A549 (cell line): ENCODE measurements around the gene CBY1. TPM values are rescaled to one million over a fixed set of nuclear protein-coding genes. Genes with fewer than 3 reads are reported as not detected.

ENCODE experiments used
- ATAC-seq, 2 experiments: fragments of 200-7000 bp in 1 of 2; fragments of >200 bp in 1 of 2; cut with Nextera tagmentation in 1 of 2; cut with Tn5 transposase in 1 of 2; 3 replicates each; pipeline versions ENCODE4 v1.8.0 to v1.9.1; 2018 to 2020; ENCODE audit warnings: mild to moderate bottlenecking in 1 of 2, moderate library complexity in 1 of 2
- CTCF ChIA-PET: fragments of 300-600 bp; sonication (Branson Sonifier 250); formaldehyde crosslinking; extraction: SDS; loops from one replicate; lab custom pipeline; 2021; ENCODE audit warnings: antibody characterized with exemption, inconsistent platforms; lab: Yijun Ruan, JAX
- POLR2A ChIA-PET: fragments of 350-600 bp; formaldehyde crosslinking; extraction: SDS; loops from one replicate; lab custom pipeline; 2021; ENCODE audit warnings: antibody characterized with exemption, inconsistent platforms; lab: Yijun Ruan, JAX
- DNase-seq, 2 experiments: peaks; one replicate each; pipeline versions ENCODE4 v3.0.0 to v3.0.0-alpha.2; 2011 to 2016; ENCODE audit warnings: low read depth in 1 of 2, low spot score in 1 of 2
- FAIRE-seq: peaks from 2 replicates; lab custom pipeline; 2011; peaks lifted over from hg19 to GRCh38; lab: Jason Lieb, UNC
- H3K27ac ChIP-seq, 2 experiments: fragments of >200 bp; sonication (Bioruptor Twin); formaldehyde crosslinking; 3 replicates each; pipeline ENCODE4 v1.5.1; 2016 to 2017
- H3K4me1 ChIP-seq: fragments of >200 bp; sonication (Bioruptor Twin); formaldehyde crosslinking; 3 replicates; pipeline ENCODE4 v1.6.1; 2016
- H3K4me2 ChIP-seq: fragments of >200 bp; sonication (Bioruptor Twin); formaldehyde crosslinking; 3 replicates; pipeline ENCODE4 v1.6.1; 2016
- H3K4me3 ChIP-seq: fragments of >200 bp; sonication (Bioruptor Twin); formaldehyde crosslinking; 3 replicates; pipeline ENCODE4 v1.5.1; 2016
- H3K9me3 ChIP-seq: fragments of >200 bp; sonication (Bioruptor Twin); formaldehyde crosslinking; 3 replicates; pipeline ENCODE4 v1.6.1; 2016
- BHLHE40 ChIP-seq: IDR thresholded peaks from 2 replicates; pipeline ENCODE4 v1.6.1; 2012; ENCODE audit warnings: low read depth, low read length, inconsistent platforms
- CHD4 ChIP-seq: fragments of 200-600 bp; sonication (generic); IDR thresholded peaks from 2 replicates; pipeline ENCODE4 v1.6.1; 2016; ENCODE audit warnings: antibody characterized with exemption, mild to moderate bottlenecking, borderline replicate concordance
- EHMT2 ChIP-seq: fragments of 200-600 bp; sonication (generic); IDR thresholded peaks from 2 replicates; pipeline ENCODE4 v1.6.1; 2016; ENCODE audit warnings: antibody characterized with exemption, low read depth, mild to moderate bottlenecking, moderate library complexity
- FOXS1 ChIP-seq: fragments of 250-450 bp; sonication (Bioruptor Pico); IDR thresholded peaks from 2 replicates; pipeline ENCODE4 v1.5.0; 2020; ENCODE audit warnings: mild to moderate bottlenecking, moderate library complexity
- GATA3 ChIP-seq: IDR thresholded peaks from 2 replicates; pipeline ENCODE4 v1.6.1; 2012; ENCODE audit warnings: borderline replicate concordance
- HDAC2 ChIP-seq: fragments of 200-600 bp; sonication (generic); IDR thresholded peaks from 2 replicates; pipeline ENCODE4 v1.6.1; 2016
- HOXA7 ChIP-seq: fragments of 250-450 bp; sonication (Bioruptor Pico); IDR thresholded peaks from 2 replicates; pipeline ENCODE4 v1.5.0; 2020; ENCODE audit warnings: mild to moderate bottlenecking, moderate library complexity
- HOXB13 ChIP-seq: fragments of 250-450 bp; sonication (Bioruptor Pico); IDR thresholded peaks from 2 replicates; pipeline ENCODE4 v1.5.0; 2020; ENCODE audit warnings: low read depth, mild to moderate bottlenecking, moderate library complexity
- JUN ChIP-seq, 2 experiments: fragments of >200 bp; sonication (Bioruptor Twin); formaldehyde crosslinking; IDR thresholded peaks; 2 replicates in 1 of 2; 3 replicates in 1 of 2; pipeline ENCODE4 v1.6.1; 2016 to 2017
- JUNB ChIP-seq: fragments of >200 bp; sonication (Bioruptor Twin); formaldehyde crosslinking; IDR thresholded peaks from 2 replicates; pipeline ENCODE4 v1.6.1; 2016
- KDM5A ChIP-seq: fragments of 200-600 bp; sonication (generic); IDR thresholded peaks from 2 replicates; pipeline ENCODE4 v1.6.1; 2016; ENCODE audit warnings: antibody characterized with exemption, mild to moderate bottlenecking
- MAZ ChIP-seq: fragments of 150-350 bp; IDR thresholded peaks from 2 replicates; pipeline ENCODE4 v1.6.1; 2014; ENCODE audit warnings: antibody characterized with exemption, low read depth, low read length, borderline replicate concordance
- MYC ChIP-seq: IDR thresholded peaks from 2 replicates; pipeline ENCODE4 v1.6.1; 2012; ENCODE audit warnings: mild to moderate bottlenecking, inconsistent platforms, low read length, improper control_type of control experiment, borderline replicate concordance
- NR3C1 ChIP-seq: fragments of >200 bp; sonication (Bioruptor Twin); formaldehyde crosslinking; IDR thresholded peaks from 3 replicates; pipeline ENCODE4 v1.6.1; 2017
- PHF8 ChIP-seq: fragments of 200-600 bp; sonication (generic); IDR thresholded peaks from 2 replicates; pipeline ENCODE4 v1.6.1; 2016; ENCODE audit warnings: low read depth, mild to moderate bottlenecking, antibody characterized with exemption, moderate library complexity, borderline replicate concordance
- POLR2A ChIP-seq: IDR thresholded peaks from 2 replicates; pipeline ENCODE4 v1.6.1; 2012; ENCODE audit warnings: mild to moderate bottlenecking, low read length
- POLR2AphosphoS2 ChIP-seq: conservative IDR thresholded peaks from 2 replicates; pipeline ENCODE4 v1.6.1; 2012; ENCODE audit warnings: low read length, improper control_type of control experiment, inconsistent platforms
- RAD21 ChIP-seq, 2 experiments: fragments of >200 bp in 1 of 2; sonication (Bioruptor Twin) in 1 of 2; formaldehyde crosslinking in 1 of 2; IDR thresholded peaks in 1 of 2; conservative IDR thresholded peaks in 1 of 2; 2 replicates in 1 of 2; 3 replicates in 1 of 2; pipeline ENCODE4 v1.6.1; 2012 to 2018; ENCODE audit warnings: inconsistent platforms in 1 of 2
- SMC3 ChIP-seq: fragments of >200 bp; sonication (Bioruptor Twin); formaldehyde crosslinking; IDR thresholded peaks from 3 replicates; pipeline ENCODE4 v1.6.1; 2018; ENCODE audit warnings: inconsistent platforms
- SREBF2 ChIP-seq: fragments of 450-650 bp; IDR thresholded peaks from 2 replicates; pipeline ENCODE4 v1.6.1; 2014; ENCODE audit warnings: mild to moderate bottlenecking, moderate library complexity
- TFCP2L1 ChIP-seq: fragments of 250-450 bp; sonication (Bioruptor Pico); IDR thresholded peaks from 2 replicates; pipeline ENCODE4 v1.5.0; 2021; ENCODE audit warnings: mild to moderate bottlenecking
- WGBS: methylation state at CpG from one replicate; pipeline ENCODE4 v1.1.6; 2017; ENCODE audit errors: missing lambda C conversion rate; 5-methylcytosine and 5-hydroxymethylcytosine counted together
- polyA minus RNA-seq: library from RNA; depleted of rRNA, polyadenylated mRNA; stranded (reverse); fragments of >200 nt; gene quantifications from 2 replicates; pipeline ENCODE4 v1.2.3, GENCODE V29; 2011; rRNA and poly(A)+ RNA removed
- polyA plus RNA-seq, 4 experiments: library from polyadenylated mRNA; depleted of rRNA in 3 of 4; stranded (reverse); fragments of >200 nt; fragmentation: RNase III in 1 of 4; extraction: RNeasy Plus Mini Kit Qiagen cat#74134 plus additional on column Dnase treatment in 1 of 4; gene quantifications; 2 replicates in 3 of 4; 3 replicates in 1 of 4; pipeline ENCODE4 v1.2.3, GENCODE V29; 2011 to 2017
- TF ChIP-seq, protein P1 (sequence below): IDR thresholded peaks from 2 replicates; pipeline ENCODE4 v1.6.1; 2012
- TF ChIP-seq, protein P2 (sequence below): fragments of >200 bp; sonication (Bioruptor Twin); formaldehyde crosslinking; IDR thresholded peaks from 3 replicates; pipeline ENCODE4 v1.5.1; 2016
- TF ChIP-seq, protein P3 (sequence below): fragments of >200 bp; sonication (Bioruptor Twin); formaldehyde crosslinking; IDR thresholded peaks from 3 replicates; pipeline ENCODE4 v1.6.1; 2016
- TF ChIP-seq, protein P4 (sequence below): fragments of 250-450 bp; sonication (Bioruptor Pico); IDR thresholded peaks from 2 replicates; pipeline ENCODE4 v1.5.0; 2020; ENCODE audit warnings: low read depth, mild to moderate bottlenecking, moderate library complexity

Gene CBY1
- 18.9 and 20.8 TPM in 2 replicates for polyA plus RNA-seq (2011; rRNA removed)
- polyA plus RNA-seq (2012; cell fraction: cytosol; rRNA removed) = 15.0 and 15.3 TPM in 2 replicates
- polyA plus RNA-seq (2012; cell fraction: nucleus; rRNA removed) = 5.5 and 8.7 TPM in 2 replicates
- 17.5 to 19.4 TPM (median 18.6 TPM) in 3 replicates for polyA plus RNA-seq (2017; fragmentation: RNase III; extraction: RNeasy Plus Mini Kit Qiagen cat#74134 plus additional on column Dnase treatment)
- polyA minus RNA-seq = 9.1 TPM in 2 replicates

DNA sequence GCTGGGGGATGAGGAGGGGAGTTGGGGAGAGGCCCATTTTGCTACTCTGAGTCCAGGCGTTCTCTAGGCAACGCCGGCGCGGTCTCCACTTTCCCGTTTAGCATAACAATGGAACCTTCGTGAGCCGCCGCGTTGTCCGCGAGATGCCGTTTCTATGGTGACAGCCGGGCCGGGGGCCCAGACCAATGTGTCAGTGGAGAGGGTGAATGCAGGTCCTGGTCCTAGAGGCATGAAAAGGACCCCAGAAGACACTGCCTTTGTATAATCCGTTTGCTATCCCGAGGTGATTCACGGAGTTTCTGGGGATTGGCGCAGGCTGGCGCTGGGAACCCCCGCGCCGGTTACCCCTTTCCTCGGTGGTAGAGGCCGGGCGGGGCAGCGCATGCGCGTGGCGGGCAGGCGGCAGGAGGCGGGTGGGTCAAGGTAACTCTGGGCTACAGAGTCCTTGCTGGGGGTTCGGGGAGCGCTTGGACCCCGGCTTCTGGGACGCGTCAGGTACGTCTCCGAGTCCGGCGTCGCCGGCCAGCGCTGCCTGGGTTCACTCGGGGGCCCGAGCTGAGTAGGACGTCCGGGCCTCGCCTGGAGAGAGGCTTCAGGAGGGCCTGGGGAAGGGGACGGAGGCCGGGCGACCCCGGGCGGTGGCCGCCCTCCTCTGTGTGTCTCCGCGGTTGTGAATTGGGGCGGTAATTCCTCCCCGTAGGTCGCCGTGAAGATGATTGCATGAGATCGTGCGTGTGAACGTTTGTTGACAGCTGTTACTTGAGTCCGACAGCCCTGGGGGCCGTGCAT lies at the start of gene CBY1, which contains the start of gene FAM227A:
CBY1 (plus strand) TSS at position 383 of the 789 bp plus-strand sequence. CDS start 11,417 bp downstream, outside the sequence.
FAM227A (minus strand) TSS at position 137 of the 789 bp plus-strand sequence. CDS start 6,224 bp downstream, outside the sequence.
- Histone ChIP-seq H3K4me2 (peak within 1 kb of the TSS; percentile 84), H3K27ac (peak within 1 kb of the TSS; percentile 98), H3K9me3 (no peaks in the 10 kb centered on the region), H3K4me1 (peaks cover 7% of the 10 kb centered on the region; the same call in 2 of the 3 replicates), H3K4me3 (peak within 1 kb of the TSS; percentile 84)
- 1% methylated on average over 10 of the region's 66 CpGs for WGBS
- ATAC-seq (peak; percentile 95 to 97), FAIRE-seq (no peak), DNase-seq (peak; percentile 84 to 92)
- POLR2A ChIA-PET = no interaction called here
- CTCF ChIA-PET = interaction anchor here (0.6 kb wide), 1 partner anchor 8 kb away, joined by 3 read pairs; no protein-coding TSS in a partner anchor
- TF ChIP-seq HOXB13 (CRISPR knock-in tag) (no peak), HOXA7 (CRISPR knock-in tag) (no peak), JUN (IDR thresholded peaks at IDR 0.05) (0 out of 5 replicates have a peak, but pooled peaks of 1 of the 2 experiments have one; percentile 28), SREBF2 (no peak), TFCP2L1 (no peak), FOXS1 (CRISPR knock-in tag) (no peak), PHF8 (peak; percentile 62), KDM5A (no peak), MAZ (no peak), HDAC2 (no peak), CHD4 (no peak), MYC (no peak; the same call in 1 of the 2 replicates), SMC3 (no peak), JUNB (no peak), POLR2A (peak; percentile 24), GATA3 (0 out of 2 replicates have a peak, but pooled peaks have one; percentile 30), NR3C1 (no peak), BHLHE40 (peak; percentile 59; the same call in 1 of the 2 replicates)
- TF ChIP-seq, protein P1, sequence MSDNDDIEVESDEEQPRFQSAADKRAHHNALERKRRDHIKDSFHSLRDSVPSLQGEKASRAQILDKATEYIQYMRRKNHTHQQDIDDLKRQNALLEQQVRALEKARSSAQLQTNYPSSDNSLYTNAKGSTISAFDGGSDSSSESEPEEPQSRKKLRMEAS = 0 out of 2 replicates have a peak, but pooled peaks have one; percentile 23
- TF ChIP-seq, protein P2, sequence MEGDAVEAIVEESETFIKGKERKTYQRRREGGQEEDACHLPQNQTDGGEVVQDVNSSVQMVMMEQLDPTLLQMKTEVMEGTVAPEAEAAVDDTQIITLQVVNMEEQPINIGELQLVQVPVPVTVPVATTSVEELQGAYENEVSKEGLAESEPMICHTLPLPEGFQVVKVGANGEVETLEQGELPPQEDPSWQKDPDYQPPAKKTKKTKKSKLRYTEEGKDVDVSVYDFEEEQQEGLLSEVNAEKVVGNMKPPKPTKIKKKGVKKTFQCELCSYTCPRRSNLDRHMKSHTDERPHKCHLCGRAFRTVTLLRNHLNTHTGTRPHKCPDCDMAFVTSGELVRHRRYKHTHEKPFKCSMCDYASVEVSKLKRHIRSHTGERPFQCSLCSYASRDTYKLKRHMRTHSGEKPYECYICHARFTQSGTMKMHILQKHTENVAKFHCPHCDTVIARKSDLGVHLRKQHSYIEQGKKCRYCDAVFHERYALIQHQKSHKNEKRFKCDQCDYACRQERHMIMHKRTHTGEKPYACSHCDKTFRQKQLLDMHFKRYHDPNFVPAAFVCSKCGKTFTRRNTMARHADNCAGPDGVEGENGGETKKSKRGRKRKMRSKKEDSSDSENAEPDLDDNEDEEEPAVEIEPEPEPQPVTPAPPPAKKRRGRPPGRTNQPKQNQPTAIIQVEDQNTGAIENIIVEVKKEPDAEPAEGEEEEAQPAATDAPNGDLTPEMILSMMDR = no peak
- TF ChIP-seq, protein P3, sequence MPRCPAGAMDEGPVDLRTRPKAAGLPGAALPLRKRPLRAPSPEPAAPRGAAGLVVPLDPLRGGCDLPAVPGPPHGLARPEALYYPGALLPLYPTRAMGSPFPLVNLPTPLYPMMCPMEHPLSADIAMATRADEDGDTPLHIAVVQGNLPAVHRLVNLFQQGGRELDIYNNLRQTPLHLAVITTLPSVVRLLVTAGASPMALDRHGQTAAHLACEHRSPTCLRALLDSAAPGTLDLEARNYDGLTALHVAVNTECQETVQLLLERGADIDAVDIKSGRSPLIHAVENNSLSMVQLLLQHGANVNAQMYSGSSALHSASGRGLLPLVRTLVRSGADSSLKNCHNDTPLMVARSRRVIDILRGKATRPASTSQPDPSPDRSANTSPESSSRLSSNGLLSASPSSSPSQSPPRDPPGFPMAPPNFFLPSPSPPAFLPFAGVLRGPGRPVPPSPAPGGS = peak; percentile 35; the same call in 1 of the 3 replicates

DNA sequence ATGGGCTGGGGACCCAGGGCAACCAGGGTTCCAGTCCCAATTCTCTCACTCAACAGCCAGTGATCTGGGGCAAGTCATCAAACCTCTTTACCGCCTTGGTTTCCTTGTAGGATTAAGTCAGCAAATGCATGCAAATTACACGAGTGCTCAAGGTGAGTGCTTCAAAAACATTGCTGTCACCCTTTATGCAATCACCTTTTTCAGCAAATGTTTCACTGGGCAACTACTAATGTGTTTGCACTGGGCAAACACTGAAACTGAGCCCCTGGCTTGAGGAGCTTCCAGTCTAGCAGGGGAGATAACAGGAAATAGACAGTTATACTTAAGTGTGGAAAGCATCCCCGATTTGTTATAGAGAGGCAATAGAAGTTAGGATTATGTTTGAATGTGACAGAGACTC lies 48.8 kb upstream of the CBY1 start:
- no peak overlapping the region for H3K4me2 ChIP-seq
- H3K4me1 ChIP-seq = peaks cover 9% of the 10 kb centered on the region; the same call in 2 of the 3 replicates
- FAIRE-seq = no peak
- no peak overlapping the region for H3K27ac ChIP-seq
- ChIA-PET POLR2A (interaction anchor here (0.7 kb wide), 1 partner anchor 345 kb away, joined by 4 read pairs; no protein-coding TSS in a partner anchor), CTCF (no interaction called here)
- no peak for DNase-seq
- no peaks in the 10 kb centered on the region for H3K9me3 ChIP-seq
- no peak for ATAC-seq
- H3K4me3 ChIP-seq = no peak overlapping the region
- 81% methylated on average over 3 of the region's 3 CpGs for WGBS
- TF ChIP-seq, protein P4, sequence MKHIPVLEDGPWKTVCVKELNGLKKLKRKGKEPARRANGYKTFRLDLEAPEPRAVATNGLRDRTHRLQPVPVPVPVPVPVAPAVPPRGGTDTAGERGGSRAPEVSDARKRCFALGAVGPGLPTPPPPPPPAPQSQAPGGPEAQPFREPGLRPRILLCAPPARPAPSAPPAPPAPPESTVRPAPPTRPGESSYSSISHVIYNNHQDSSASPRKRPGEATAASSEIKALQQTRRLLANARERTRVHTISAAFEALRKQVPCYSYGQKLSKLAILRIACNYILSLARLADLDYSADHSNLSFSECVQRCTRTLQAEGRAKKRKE (CRISPR knock-in tag) = no peak
- TF ChIP-seq POLR2AphosphoS2 (no peak), RAD21 (conservative IDR thresholded peaks at IDR 0.05 in 1 of 2, IDR thresholded peaks at IDR 0.05 in 1 of 2) (no peak), EHMT2 (no peak)
- TF ChIP-seq, protein P2 = no peak
